ENCODE results near the gene ROPN1L. TPM values are rescaled to one million over a fixed set of nuclear protein-coding genes. Genes with fewer than 3 reads are reported as not detected.
A peak's percentile ranks its signal among the peaks of the same experiment; 100 is the strongest.
"Not testable (repeated sequence)": the region's sequence is repeated elsewhere in the genome, so short reads cannot be mapped to it uniquely, and the experiment has no call there.

The ROPN1L gene
- 0.13 TPM in 1 of 2 replicates, not detected in the other for total RNA-seq

- no peaks in the 10 kb centered on the region for H3K27me3 ChIP-seq (ENCODE audit: control insufficient read depth, insufficient read depth, low read length)
- no peaks in the 10 kb centered on the region for H3K36me3 ChIP-seq (ENCODE audit: control insufficient read depth, insufficient read depth, low read length)
- TF ChIP-seq CTCF (IDR thresholded peaks at IDR 0.05; ENCODE audit: insufficient read depth, low read length, severe bottlenecking) = no peak
- no peak for FAIRE-seq
- peak within 1 kb of the TSS; percentile 54 for H3K4me3 ChIP-seq (ENCODE audit: low read depth, low read length)
- DNase-seq (ENCODE audit: low read depth) = peak; percentile 68
Observed at GRCh38 chr5:10441083-10441991, at the start of gene ROPN1L. Gene ROPN1L (plus strand): TSS chr5:10441879. CDS start chr5:10442168, 289 bp downstream.

- H3K36me3 ChIP-seq (ENCODE audit: control insufficient read depth, insufficient read depth, low read length) = peaks cover 19% of the 10 kb centered on the region
- not testable (repeated sequence) for H3K4me3 ChIP-seq (ENCODE audit: low read depth, low read length); FAIRE-seq; DNase-seq (ENCODE audit: low read depth); H3K27me3 ChIP-seq (ENCODE audit: control insufficient read depth, insufficient read depth, low read length)
Observed at GRCh38 chr5:10392567-10393328, 48.9 kb upstream of the ROPN1L start.

GRCh38 chr5:10393491-10393890, 48.2 kb upstream of the ROPN1L start:
- H3K36me3 ChIP-seq (ENCODE audit: control insufficient read depth, insufficient read depth, low read length) = peaks cover 19% of the 10 kb centered on the region
- H3K27me3 ChIP-seq (ENCODE audit: control insufficient read depth, insufficient read depth, low read length) = no peaks in the 10 kb centered on the region
- no peak for DNase-seq (ENCODE audit: low read depth)
- H3K4me3 ChIP-seq (ENCODE audit: low read depth, low read length) = no peak overlapping the region
- no peak for TF ChIP-seq CTCF (IDR thresholded peaks at IDR 0.05; ENCODE audit: insufficient read depth, low read length, severe bottlenecking)
- FAIRE-seq = no peak

GRCh38 chr5:10396552-10396951, 45.1 kb upstream of the ROPN1L start:
- peaks cover 16% of the 10 kb centered on the region for H3K36me3 ChIP-seq (ENCODE audit: control insufficient read depth, insufficient read depth, low read length)
- no peak for TF ChIP-seq CTCF (IDR thresholded peaks at IDR 0.05; ENCODE audit: insufficient read depth, low read length, severe bottlenecking)
- H3K4me3 ChIP-seq (ENCODE audit: low read depth, low read length) = no peak overlapping the region
- FAIRE-seq (no peak), DNase-seq (ENCODE audit: low read depth) (no peak)
- H3K27me3 ChIP-seq (ENCODE audit: control insufficient read depth, insufficient read depth, low read length) = no peaks in the 10 kb centered on the region

GRCh38 chr5:10399839-10400238, 41.8 kb upstream of the ROPN1L start:
- Histone ChIP-seq H3K27me3 (ENCODE audit: control insufficient read depth, insufficient read depth, low read length) (no peaks in the 10 kb centered on the region), H3K36me3 (ENCODE audit: control insufficient read depth, insufficient read depth, low read length) (peaks cover 19% of the 10 kb centered on the region), H3K4me3 (ENCODE audit: low read depth, low read length) (no peak overlapping the region)
- TF ChIP-seq CTCF (IDR thresholded peaks at IDR 0.05; ENCODE audit: insufficient read depth, low read length, severe bottlenecking) = no peak
- FAIRE-seq = no peak
- no peak for DNase-seq (ENCODE audit: low read depth)

GRCh38 chr5:10400411-10400810, 41.3 kb upstream of the ROPN1L start:
- DNase-seq (ENCODE audit: low read depth) (no peak), FAIRE-seq (no peak)
- Histone ChIP-seq H3K36me3 (ENCODE audit: control insufficient read depth, insufficient read depth, low read length) (peaks cover 19% of the 10 kb centered on the region), H3K4me3 (ENCODE audit: low read depth, low read length) (no peak overlapping the region), H3K27me3 (ENCODE audit: control insufficient read depth, insufficient read depth, low read length) (no peaks in the 10 kb centered on the region)
- TF ChIP-seq CTCF (IDR thresholded peaks at IDR 0.05; ENCODE audit: insufficient read depth, low read length, severe bottlenecking) = no peak

All from bronchial epithelial cell (primary cell).